ENCODE data around the gene SRCIN1.

The SRCIN1 gene

DNA sequence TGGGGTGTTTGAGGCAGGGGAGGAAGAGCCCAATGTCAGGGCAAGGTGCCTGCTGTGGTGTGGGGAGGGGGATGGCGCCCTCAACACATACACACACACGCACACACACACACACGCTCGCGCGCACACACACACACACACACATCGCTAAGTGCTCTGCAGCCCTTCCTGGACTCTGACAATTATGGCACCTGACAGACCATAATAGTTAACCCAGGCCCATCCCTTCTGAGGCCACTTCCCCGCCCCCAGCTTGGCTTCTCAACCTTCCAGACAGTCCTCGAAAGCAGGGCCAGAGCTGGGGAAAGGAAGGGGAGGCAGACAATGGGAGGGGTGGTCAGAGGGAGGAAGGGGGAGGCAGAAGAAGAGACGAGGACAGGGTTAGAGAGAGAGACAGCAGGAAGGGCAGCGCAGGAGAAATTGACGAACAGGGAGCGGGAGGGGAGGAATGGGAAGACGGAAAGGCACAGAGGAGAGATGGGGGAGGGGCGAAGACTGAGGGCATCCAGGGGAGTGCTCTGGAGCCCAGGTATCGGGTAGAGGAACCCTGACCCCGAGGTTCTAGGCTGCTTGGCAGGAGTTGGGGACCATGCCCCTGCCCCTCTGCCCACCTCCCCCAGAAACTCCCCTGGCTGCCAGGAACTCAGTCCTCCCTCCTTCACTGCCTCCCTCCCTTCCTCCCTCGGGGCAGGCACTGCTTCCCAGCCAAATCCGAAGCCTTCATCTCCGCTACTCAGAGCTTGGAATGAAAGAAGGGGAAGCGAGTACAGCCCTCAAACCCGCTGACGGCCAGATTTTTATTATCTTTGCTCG lies 4.0 kb downstream of the SRCIN1 start:
- peaks cover 7 to 17% of the 10 kb centered on the region in 2 experiments for H3K4me1 ChIP-seq (ENCODE audit: control insufficient read depth in 1 of 2, insufficient read depth in 1 of 2, low read depth in 1 of 2, low read length in 1 of 2)
- H3K36me3 ChIP-seq = no peaks in the 10 kb centered on the region
- TF ChIP-seq, protein P1, sequence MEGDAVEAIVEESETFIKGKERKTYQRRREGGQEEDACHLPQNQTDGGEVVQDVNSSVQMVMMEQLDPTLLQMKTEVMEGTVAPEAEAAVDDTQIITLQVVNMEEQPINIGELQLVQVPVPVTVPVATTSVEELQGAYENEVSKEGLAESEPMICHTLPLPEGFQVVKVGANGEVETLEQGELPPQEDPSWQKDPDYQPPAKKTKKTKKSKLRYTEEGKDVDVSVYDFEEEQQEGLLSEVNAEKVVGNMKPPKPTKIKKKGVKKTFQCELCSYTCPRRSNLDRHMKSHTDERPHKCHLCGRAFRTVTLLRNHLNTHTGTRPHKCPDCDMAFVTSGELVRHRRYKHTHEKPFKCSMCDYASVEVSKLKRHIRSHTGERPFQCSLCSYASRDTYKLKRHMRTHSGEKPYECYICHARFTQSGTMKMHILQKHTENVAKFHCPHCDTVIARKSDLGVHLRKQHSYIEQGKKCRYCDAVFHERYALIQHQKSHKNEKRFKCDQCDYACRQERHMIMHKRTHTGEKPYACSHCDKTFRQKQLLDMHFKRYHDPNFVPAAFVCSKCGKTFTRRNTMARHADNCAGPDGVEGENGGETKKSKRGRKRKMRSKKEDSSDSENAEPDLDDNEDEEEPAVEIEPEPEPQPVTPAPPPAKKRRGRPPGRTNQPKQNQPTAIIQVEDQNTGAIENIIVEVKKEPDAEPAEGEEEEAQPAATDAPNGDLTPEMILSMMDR (IDR thresholded peaks at IDR 0.05) = no peak
- no peak overlapping the region for H3K27ac ChIP-seq
- H3K9me3 ChIP-seq = no peaks in the 10 kb centered on the region
- no peak overlapping the region for H3K4me3 ChIP-seq (ENCODE audit: low read depth in 1 of 2, low read length in 1 of 2)
- peaks cover 98% of the 10 kb centered on the region for H3K27me3 ChIP-seq

DNA sequence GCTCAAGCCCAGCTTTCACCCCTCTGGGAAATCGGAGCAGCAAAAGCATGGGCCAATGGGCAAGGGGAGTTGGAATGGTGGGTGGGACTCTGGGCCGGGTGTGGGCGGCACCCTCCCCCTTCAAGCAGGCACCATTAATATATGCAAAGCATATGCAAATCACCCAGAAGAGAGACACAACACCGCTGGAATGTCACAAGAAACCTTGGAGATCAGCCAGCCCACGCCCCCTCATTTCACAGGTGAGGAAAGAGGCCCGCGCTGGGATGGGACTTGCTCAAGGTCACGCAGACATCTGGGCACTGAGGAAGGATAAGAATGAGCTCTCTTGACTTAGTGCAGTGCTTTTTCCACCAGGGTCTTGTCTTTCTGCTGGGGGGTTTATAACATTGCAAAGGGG lies 4.8 kb downstream of the SRCIN1 start:
- Histone ChIP-seq H3K36me3 (no peaks in the 10 kb centered on the region), H3K27me3 (peaks cover 98% of the 10 kb centered on the region), H3K4me1 (ENCODE audit: control insufficient read depth in 1 of 2, insufficient read depth in 1 of 2, low read depth in 1 of 2, low read length in 1 of 2) (peaks cover 0 to 8% of the 10 kb centered on the region in 2 experiments), H3K27ac (no peak overlapping the region), H3K4me3 (ENCODE audit: low read depth in 1 of 2, low read length in 1 of 2) (no peak overlapping the region), H3K9me3 (no peaks in the 10 kb centered on the region)
- TF ChIP-seq, protein P1 (IDR thresholded peaks at IDR 0.05) = no peak

GRCh38 chr17:38600416-38600815 lies 5.3 kb downstream of the SRCIN1 start:
- peaks cover 100% of the 10 kb centered on the region for H3K27me3 ChIP-seq

DNA sequence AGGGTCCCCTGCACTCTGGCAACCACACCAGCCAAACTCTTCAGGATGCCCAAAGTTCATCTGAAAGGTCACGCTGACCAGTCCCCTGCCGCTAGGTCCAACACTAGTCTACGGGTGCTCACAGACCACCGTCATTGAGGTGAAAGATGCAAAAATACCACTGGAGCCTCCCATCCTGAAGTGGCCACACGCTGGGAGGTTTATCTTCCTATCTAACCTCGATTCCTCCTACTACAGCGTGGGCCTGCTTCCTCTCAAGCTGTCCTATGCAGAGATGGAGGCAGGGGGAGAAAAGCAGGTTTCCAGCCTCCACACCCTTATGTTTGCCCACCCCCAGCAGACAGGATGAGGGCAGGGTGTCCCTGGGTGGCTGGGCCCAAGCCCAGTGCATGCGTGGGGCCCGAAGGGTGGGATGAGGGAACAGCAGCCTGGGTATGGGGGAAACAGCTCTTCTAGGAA lies 6.3 kb downstream of the SRCIN1 start:
- Histone ChIP-seq H3K9me3 (no peaks in the 10 kb centered on the region), H3K4me3 (ENCODE audit: low read depth in 1 of 2, low read length in 1 of 2) (no peak overlapping the region), H3K36me3 (no peaks in the 10 kb centered on the region), H3K27me3 (peaks cover 100% of the 10 kb centered on the region), H3K4me1 (ENCODE audit: control insufficient read depth in 1 of 2, insufficient read depth in 1 of 2, low read depth in 1 of 2, low read length in 1 of 2) (no peaks in the 10 kb centered on the region), H3K27ac (no peak overlapping the region)
- TF ChIP-seq, protein P1 (IDR thresholded peaks at IDR 0.05) = no peak

More at GRCh38 chr17:38600416-38600815, 5.3 kb downstream of the SRCIN1 start:
- TF ChIP-seq, protein P1 (IDR thresholded peaks at IDR 0.05) = no peak
- Histone ChIP-seq H3K9me3 (no peaks in the 10 kb centered on the region), H3K36me3 (no peaks in the 10 kb centered on the region), H3K27ac (no peak overlapping the region), H3K4me1 (ENCODE audit: control insufficient read depth in 1 of 2, insufficient read depth in 1 of 2, low read depth in 1 of 2, low read length in 1 of 2) (peaks cover 0 to 8% of the 10 kb centered on the region in 2 experiments), H3K4me3 (ENCODE audit: low read depth in 1 of 2, low read length in 1 of 2) (no peak overlapping the region)

GRCh38 chr17:38598995-38599394 lies 6.8 kb downstream of the SRCIN1 start:
- H3K9me3 ChIP-seq = no peaks in the 10 kb centered on the region
- no peak overlapping the region for H3K4me3 ChIP-seq (ENCODE audit: low read depth in 1 of 2, low read length in 1 of 2)
- H3K4me1 ChIP-seq (ENCODE audit: control insufficient read depth in 1 of 2, insufficient read depth in 1 of 2, low read depth in 1 of 2, low read length in 1 of 2) = no peaks in the 10 kb centered on the region
- H3K27ac ChIP-seq = no peak overlapping the region
- peaks cover 100% of the 10 kb centered on the region for H3K27me3 ChIP-seq
- TF ChIP-seq, protein P1 (IDR thresholded peaks at IDR 0.05) = no peak
- H3K36me3 ChIP-seq = no peaks in the 10 kb centered on the region
